DMS79 (cell line): Measurements from ENCODE around the gene SLC5A11.
"Not testable (repeated sequence)": the region's sequence is repeated elsewhere in the genome, so short reads cannot be mapped to it uniquely, and the experiment has no call there.

Experiments
- DNase-seq: peaks from one replicate; lab custom pipeline; 2025; lab: John Stamatoyannopoulos, UW

Gene SLC5A11

DNA sequence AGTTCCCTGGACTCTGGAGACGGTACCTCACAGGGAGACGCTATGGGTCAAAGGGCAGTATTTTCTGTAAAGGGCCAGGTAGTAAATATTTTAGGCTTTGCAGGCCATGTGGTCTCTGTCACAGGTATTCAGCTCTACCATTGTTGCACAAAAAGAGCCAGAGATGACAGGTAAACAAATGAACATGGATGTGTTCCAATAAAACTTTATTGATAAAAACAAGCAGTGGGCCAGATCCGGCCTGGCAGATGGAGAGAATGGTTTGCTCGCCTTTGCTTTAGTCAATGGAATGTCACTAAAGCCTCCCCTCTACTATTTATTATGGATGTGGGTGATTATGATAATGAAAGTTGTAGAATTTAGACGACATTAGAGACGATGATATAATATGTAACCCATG, 8.9 kb upstream of the SLC5A11 start:
- no peak for DNase-seq

DNA sequence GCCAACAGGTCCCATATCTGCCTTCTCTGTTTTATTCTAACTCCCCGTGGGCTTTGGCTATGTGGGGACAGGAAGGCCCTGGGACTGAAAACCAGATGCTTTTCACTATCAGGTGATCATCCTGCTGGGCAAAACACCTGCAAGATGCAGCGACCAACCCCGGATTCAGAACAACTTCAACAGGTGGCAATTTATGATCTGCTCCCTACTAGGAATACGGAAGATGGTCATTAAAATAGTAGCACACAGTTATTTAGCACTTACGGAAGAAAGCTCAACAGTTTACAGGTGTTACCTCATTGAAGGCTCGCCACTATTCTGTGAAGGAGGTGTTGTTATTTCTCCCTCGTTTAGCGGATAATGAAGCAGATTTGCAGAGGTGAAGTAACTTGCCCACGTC, 7.8 kb upstream of the SLC5A11 start:
- DNase-seq = no peak

GRCh38 chr16:24838554-24839266, 7.1 kb upstream of the SLC5A11 start:
- no peak for DNase-seq

DNA sequence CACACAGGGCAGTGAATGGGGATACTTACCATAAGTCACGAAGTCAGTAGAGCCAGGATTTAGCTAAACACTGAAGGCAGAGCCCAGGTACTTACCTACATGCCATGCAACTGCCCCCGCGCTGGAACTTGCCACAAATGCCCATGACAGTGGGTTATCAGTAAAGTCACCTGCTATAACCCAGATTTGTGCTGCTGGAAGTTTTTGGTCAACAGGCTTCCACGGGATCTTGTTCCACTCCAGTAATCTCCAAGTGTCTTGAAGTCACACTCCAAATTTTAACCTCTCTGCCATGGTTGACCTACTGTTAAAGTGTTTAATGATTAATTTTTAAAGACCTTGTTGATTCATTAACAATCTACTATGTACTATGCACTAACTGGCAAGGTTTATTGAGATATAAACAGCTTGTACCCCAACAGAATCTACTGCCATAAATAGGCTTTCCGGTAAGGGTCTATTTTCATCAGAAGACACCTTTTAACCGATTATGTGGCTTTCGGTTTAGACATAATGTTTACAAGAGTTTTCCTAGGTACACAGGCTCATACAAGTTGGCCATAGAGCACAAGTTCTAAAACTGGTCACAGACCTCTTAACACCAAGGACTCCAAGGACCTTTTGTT, 6.3 kb upstream of the SLC5A11 start:
- peak; percentile 54 for DNase-seq

DNA sequence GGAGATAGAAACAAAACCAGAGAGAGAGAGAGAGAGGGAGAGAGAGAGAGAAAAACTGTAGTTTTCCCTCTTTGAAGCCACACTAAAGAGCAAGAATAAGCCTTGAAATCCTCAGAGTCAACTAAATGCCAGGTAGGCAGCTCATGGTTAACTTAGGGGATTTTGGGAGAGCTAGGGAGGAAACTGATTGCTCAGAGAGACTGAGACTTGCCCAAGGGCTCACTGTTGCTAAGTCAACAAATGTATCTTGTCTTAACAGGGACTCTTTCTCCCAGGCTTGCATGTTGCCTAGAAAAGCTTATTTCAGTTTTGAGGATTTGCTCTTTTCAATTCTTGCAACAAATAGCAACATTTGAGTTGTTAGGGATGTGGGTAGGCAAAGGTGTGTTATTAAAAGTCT, 4.5 kb upstream of the SLC5A11 start:
- DNase-seq = no peak

GRCh38 chr16:24844101-24845030, 1.4 kb upstream of the SLC5A11 start:
- no peak for DNase-seq

- DNase-seq = not testable (repeated sequence)
These were observed 765 bp upstream of the SLC5A11 start for GRCh38 chr16:24845031-24845365.

DNA sequence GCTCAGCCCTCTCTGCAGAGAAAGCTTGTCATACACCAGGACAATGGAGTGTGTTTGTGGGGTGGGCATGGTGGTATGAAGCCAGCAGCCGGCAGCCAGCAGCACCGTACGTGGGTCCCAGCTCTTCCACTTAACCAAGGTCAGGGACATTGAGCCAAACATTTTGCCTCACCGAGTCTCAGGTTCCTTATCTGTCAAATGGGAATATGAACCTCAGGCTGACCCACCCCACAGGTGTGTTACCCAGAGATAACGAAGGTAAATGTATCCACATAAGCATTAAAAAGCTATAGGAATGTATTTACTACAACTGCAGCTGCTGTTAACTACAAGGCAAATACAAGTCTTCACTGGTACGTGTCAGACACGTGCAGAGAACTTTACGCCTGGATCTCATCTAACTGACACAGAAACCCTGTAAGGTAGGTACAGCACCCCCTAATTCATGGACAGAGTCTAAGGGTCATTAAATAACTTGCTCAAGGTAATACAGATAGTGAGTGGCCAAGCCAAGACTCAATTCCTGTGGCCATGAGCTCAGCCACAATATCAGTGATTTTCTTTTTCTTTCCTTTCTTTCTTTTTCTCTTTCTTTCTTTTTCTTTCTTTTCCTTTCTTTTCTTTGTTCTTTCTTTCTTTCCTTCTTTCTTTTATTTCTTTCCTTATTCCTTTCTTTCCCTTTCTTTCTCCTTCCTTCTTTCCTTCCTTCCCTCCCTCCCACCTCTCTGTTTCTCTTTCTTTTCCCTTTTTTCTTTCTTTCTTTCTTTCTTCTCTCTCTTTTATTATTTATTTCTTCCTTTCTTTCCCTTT, 990 bp downstream of the SLC5A11 start:
- no peak for DNase-seq

DNA sequence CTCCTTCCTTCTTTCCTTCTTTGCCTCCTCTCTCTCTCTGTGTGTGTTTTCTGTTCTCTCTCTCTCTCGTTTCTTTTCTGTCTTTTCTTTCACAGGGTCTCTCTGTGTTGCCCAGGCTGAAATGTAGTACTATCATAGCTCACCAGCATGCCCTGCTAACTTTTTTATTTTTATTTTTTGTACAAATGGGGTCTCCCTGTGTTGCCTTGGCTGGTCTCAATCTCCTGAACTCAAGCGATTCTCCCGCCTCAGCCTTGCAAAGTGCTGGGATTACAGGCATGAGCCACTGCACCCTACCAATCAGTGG, 1.5 kb downstream of the SLC5A11 start:
- no peak for DNase-seq

DNA sequence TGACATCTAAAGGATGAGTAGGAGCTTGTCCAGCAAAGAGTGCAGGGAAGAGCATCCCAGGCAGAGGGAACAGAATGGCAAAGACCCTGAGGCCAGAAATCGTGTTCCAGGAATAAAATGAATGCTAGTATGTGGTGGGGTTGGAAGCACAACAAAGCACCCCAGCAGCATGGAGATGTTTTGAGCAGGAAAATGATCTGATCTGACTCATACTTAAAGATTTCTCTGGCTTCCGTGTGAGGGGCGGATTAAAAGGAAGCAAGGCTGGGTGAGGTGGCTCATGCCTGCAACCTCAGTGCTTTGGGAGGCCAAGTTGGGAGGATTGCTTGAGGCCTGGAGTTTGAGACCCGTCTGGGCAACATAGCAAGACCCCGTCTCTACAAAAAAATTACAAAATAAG, 2.3 kb downstream of the SLC5A11 start:
- DNase-seq = no peak

GRCh38 chr16:24849641-24850040, 3.9 kb downstream of the SLC5A11 start:
- DNase-seq = no peak

DNA sequence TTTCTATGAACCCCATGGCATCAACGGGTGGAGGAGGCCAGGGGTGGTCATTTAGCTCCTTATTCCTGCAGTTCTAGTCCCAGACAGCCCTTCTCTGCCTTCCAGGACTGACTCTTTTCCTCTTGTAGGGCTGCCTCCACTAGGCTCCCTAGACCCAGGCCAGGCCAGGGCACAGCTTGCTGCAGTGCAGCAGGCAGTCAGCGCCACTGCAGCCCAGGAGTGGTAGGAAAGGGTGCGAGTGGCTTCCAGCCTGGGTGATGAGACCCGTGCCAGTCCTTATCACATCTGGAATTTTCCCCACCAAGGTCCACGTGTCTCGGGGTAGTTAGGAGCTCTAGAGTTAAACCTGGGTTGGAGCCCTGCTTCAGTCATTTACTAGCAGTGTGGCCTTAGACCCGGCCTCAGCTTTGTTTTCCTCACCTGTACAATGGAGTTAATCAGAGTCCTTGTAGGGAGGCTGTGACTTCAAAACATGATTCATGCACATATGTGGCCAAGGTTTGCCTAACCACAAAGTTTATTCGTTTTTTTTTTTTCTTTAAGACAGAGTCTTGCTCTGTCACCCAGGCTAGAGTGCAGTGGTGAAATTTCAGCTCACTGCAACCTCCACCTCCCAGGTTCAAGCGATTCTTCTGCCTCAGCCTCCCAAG, 4.7 kb downstream of the SLC5A11 start:
- no peak for DNase-seq

DNA sequence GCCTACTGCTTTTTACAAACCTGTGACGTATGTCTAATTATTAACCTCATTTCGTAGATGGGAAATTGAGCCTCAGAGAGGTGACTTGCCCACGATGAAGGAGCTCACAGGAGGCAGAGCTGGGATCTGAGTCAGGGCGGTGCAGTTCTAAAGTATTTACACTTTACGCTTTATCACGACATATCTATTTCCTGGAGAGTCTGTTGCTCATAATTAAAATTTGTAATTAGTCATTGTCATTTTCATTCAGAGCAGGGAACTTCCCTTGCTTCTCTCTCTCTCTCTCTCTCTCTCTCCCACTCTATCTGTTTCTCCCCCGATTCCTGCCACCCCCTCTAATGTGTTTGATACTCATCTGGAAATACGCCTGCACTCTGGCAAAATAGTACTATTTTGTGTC, 5.9 kb downstream of the SLC5A11 start:
- no peak for DNase-seq

- DNase-seq = no peak
These were observed 6.5 kb downstream of the SLC5A11 start for GRCh38 chr16:24852281-24852721.

- no peak for DNase-seq
These were observed 7.5 kb downstream of the SLC5A11 start for GRCh38 chr16:24853169-24853824.

- no peak for DNase-seq
These were observed 8.1 kb downstream of the SLC5A11 start for GRCh38 chr16:24853830-24854229.

GRCh38 chr16:24854607-24855171, 8.9 kb downstream of the SLC5A11 start:
- no peak for DNase-seq

DNA sequence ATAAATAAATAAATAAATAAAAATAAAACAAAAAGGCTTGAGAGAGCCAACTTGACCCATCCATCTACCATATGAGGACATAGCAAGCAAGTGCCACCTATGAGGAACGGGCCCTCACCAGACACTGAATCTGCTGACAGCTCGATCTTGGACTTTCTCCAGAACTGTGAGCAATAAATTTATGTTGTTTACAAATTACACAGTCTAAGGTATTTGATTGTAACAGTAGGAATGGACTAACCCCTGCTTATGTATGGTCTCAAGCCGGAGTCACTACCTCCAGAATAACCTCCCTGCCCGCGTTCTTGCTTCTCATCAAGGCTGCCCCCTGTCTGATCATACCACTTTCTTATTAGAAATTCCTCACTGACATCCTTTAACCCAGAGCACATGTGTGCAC, 9.9 kb downstream of the SLC5A11 start:
- no peak for DNase-seq

DNA sequence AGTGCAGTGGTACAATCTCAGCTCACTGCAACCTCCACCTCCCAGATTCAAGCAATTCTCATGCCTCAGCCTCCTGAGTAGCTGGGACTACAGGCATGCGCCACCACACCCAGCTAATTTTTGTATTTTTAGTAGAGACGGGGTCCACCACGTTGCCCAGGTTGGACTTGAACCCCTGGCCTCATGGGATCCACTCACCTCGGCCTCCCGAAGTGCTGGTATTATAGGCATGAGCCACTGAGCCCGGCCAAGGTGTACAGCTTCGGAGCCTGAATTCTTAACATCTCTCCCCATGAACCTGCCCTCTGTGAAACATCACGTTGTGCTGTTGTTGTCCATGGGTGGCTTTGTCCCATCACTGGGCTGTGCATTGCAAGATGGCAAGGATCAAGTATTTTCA, 11.1 kb downstream of the SLC5A11 start:
- DNase-seq = not testable (repeated sequence)

DNA sequence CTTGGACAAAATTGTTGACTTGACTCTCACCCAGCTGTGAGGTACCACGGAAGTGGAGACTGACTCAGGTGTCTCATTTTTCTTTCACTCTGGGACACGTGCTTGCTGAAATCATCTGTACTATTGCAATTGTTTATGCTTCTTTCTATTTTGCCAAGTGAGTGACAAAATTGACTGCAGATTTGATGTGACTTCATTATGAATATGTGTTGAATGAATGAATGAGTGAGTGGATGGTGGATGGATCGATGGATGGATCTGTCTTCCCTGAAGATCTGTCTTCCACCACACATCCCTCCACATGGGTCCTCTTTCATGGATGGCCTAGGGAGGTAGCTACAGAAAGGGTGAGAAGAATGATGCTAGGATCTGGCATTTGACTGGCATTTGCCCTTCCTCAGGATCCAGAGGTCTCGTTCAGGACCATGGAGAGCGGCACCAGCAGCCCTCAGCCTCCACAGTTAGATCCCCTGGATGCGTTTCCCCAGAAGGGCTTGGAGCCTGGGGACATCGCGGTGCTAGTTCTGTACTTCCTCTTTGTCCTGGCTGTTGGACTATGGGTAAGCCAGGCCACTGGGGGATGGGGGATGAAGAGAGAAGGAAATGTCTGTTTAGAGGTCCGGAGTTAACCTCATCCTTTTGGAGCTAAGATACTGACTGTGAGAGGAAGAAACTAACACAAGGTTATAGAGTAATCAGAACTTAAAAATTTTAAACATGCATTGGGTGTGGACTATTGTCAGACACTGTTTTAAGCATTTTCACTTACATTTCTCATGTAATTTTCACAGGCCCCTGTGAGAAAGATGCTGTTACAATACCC, 12.7 kb downstream of the SLC5A11 start:
- DNase-seq = no peak
